ENCODE measurements around the gene TEX264.

Gene TEX264

GRCh38 chr3:51669241-51670052, 1.6 kb upstream of the TEX264 start:
- no peaks in the 10 kb centered on the region for H3K9me3 ChIP-seq (ENCODE audit: control insufficient read depth, insufficient read depth, low read length)
- no peak overlapping the region for H3K9ac ChIP-seq (ENCODE audit: low read depth, low read length)
- H3K36me3 ChIP-seq (ENCODE audit: insufficient read depth, low read length), result no peaks in the 10 kb centered on the region
- peaks cover 6% of the 10 kb centered on the region for H3K4me1 ChIP-seq (ENCODE audit: insufficient read depth, low read length)

GRCh38 chr3:51670053-51670822, 814 bp upstream of the TEX264 start:
- H3K4me1 ChIP-seq (ENCODE audit: insufficient read depth, low read length), result peaks cover 6% of the 10 kb centered on the region
- peak overlapping the region; percentile 92; the same call in 1 of the 2 replicates for H3K9ac ChIP-seq (ENCODE audit: low read depth, low read length)
- H3K9me3 ChIP-seq (ENCODE audit: control insufficient read depth, insufficient read depth, low read length), result no peaks in the 10 kb centered on the region
- H3K36me3 ChIP-seq (ENCODE audit: insufficient read depth, low read length), result no peaks in the 10 kb centered on the region

- H3K9ac ChIP-seq (ENCODE audit: low read depth, low read length), result peak overlapping the region; percentile 92
- peaks cover 6% of the 10 kb centered on the region for H3K4me1 ChIP-seq (ENCODE audit: insufficient read depth, low read length)
- no peaks in the 10 kb centered on the region for H3K9me3 ChIP-seq (ENCODE audit: control insufficient read depth, insufficient read depth, low read length)
- H3K36me3 ChIP-seq (ENCODE audit: insufficient read depth, low read length), result no peaks in the 10 kb centered on the region
These were observed 853 bp downstream of the TEX264 start for GRCh38 chr3:51671734-51672475.

- no peak overlapping the region for H3K9ac ChIP-seq (ENCODE audit: low read depth, low read length)
- H3K36me3 ChIP-seq (ENCODE audit: insufficient read depth, low read length), result no peaks in the 10 kb centered on the region
- peaks cover 6% of the 10 kb centered on the region for H3K4me1 ChIP-seq (ENCODE audit: insufficient read depth, low read length)
- H3K9me3 ChIP-seq (ENCODE audit: control insufficient read depth, insufficient read depth, low read length), result no peaks in the 10 kb centered on the region
These were observed 2.2 kb downstream of the TEX264 start for GRCh38 chr3:51673181-51673801.

- no peaks in the 10 kb centered on the region for H3K36me3 ChIP-seq (ENCODE audit: insufficient read depth, low read length)
- H3K9ac ChIP-seq (ENCODE audit: low read depth, low read length), result no peak overlapping the region
- H3K4me1 ChIP-seq (ENCODE audit: insufficient read depth, low read length), result peaks cover 7% of the 10 kb centered on the region
- no peaks in the 10 kb centered on the region for H3K9me3 ChIP-seq (ENCODE audit: control insufficient read depth, insufficient read depth, low read length)
These were observed 3.0 kb downstream of the TEX264 start for GRCh38 chr3:51673802-51674654.

- Histone ChIP-seq H3K9me3 (ENCODE audit: control insufficient read depth, insufficient read depth, low read length) (no peaks in the 10 kb centered on the region), H3K9ac (ENCODE audit: low read depth, low read length) (no peak overlapping the region), H3K4me1 (ENCODE audit: insufficient read depth, low read length) (peaks cover 5% of the 10 kb centered on the region; the same call in 1 of the 2 replicates), H3K36me3 (ENCODE audit: insufficient read depth, low read length) (no peaks in the 10 kb centered on the region)
These were observed 4.2 kb downstream of the TEX264 start for GRCh38 chr3:51675201-51675611.

- Histone ChIP-seq H3K36me3 (ENCODE audit: insufficient read depth, low read length) (no peaks in the 10 kb centered on the region), H3K4me1 (ENCODE audit: insufficient read depth, low read length) (peaks cover 8% of the 10 kb centered on the region), H3K9me3 (ENCODE audit: control insufficient read depth, insufficient read depth, low read length) (no peaks in the 10 kb centered on the region), H3K9ac (ENCODE audit: low read depth, low read length) (no peak overlapping the region)
These were observed 5.1 kb downstream of the TEX264 start for GRCh38 chr3:51676102-51676640.

- peaks cover 15% of the 10 kb centered on the region for H3K4me1 ChIP-seq (ENCODE audit: insufficient read depth, low read length)
- no peak overlapping the region for H3K9ac ChIP-seq (ENCODE audit: low read depth, low read length)
- H3K9me3 ChIP-seq (ENCODE audit: control insufficient read depth, insufficient read depth, low read length), result no peaks in the 10 kb centered on the region
- no peaks in the 10 kb centered on the region for H3K36me3 ChIP-seq (ENCODE audit: insufficient read depth, low read length)
These were observed 6.3 kb downstream of the TEX264 start for GRCh38 chr3:51677358-51677757.

- H3K9me3 ChIP-seq (ENCODE audit: control insufficient read depth, insufficient read depth, low read length), result no peaks in the 10 kb centered on the region
- H3K36me3 ChIP-seq (ENCODE audit: insufficient read depth, low read length), result no peaks in the 10 kb centered on the region
- H3K9ac ChIP-seq (ENCODE audit: low read depth, low read length), result no peak overlapping the region
- H3K4me1 ChIP-seq (ENCODE audit: insufficient read depth, low read length), result peaks cover 15% of the 10 kb centered on the region
These were observed 7.1 kb downstream of the TEX264 start for GRCh38 chr3:51678186-51678585.

- H3K9me3 ChIP-seq (ENCODE audit: control insufficient read depth, insufficient read depth, low read length), result no peaks in the 10 kb centered on the region
- H3K9ac ChIP-seq (ENCODE audit: low read depth, low read length), result no peak overlapping the region
- H3K36me3 ChIP-seq (ENCODE audit: insufficient read depth, low read length), result no peaks in the 10 kb centered on the region
- H3K4me1 ChIP-seq (ENCODE audit: insufficient read depth, low read length), result peaks cover 15% of the 10 kb centered on the region
These were observed 7.6 kb downstream of the TEX264 start for GRCh38 chr3:51678641-51679040.

GRCh38 chr3:51679318-51679717, 8.3 kb downstream of the TEX264 start:
- H3K36me3 ChIP-seq (ENCODE audit: insufficient read depth, low read length), result no peaks in the 10 kb centered on the region
- peaks cover 15% of the 10 kb centered on the region for H3K4me1 ChIP-seq (ENCODE audit: insufficient read depth, low read length)
- no peak overlapping the region for H3K9ac ChIP-seq (ENCODE audit: low read depth, low read length)
- no peaks in the 10 kb centered on the region for H3K9me3 ChIP-seq (ENCODE audit: control insufficient read depth, insufficient read depth, low read length)

GRCh38 chr3:51679777-51680176, 8.7 kb downstream of the TEX264 start:
- Histone ChIP-seq H3K9ac (ENCODE audit: low read depth, low read length) (no peak overlapping the region), H3K9me3 (ENCODE audit: control insufficient read depth, insufficient read depth, low read length) (no peaks in the 10 kb centered on the region), H3K4me1 (ENCODE audit: insufficient read depth, low read length) (peaks cover 15% of the 10 kb centered on the region), H3K36me3 (ENCODE audit: insufficient read depth, low read length) (no peaks in the 10 kb centered on the region)

GRCh38 chr3:51680196-51680595, 9.1 kb downstream of the TEX264 start:
- Histone ChIP-seq H3K9me3 (ENCODE audit: control insufficient read depth, insufficient read depth, low read length) (no peaks in the 10 kb centered on the region), H3K36me3 (ENCODE audit: insufficient read depth, low read length) (no peaks in the 10 kb centered on the region), H3K4me1 (ENCODE audit: insufficient read depth, low read length) (peaks cover 15% of the 10 kb centered on the region), H3K9ac (ENCODE audit: low read depth, low read length) (no peak overlapping the region)
